Activated CD4-positive, CD25-positive, alpha-beta regulatory T cell (primary cell): Measurements from ENCODE around the gene ALKBH4.
"Not testable (repeated sequence)": the region's sequence is repeated elsewhere in the genome, so short reads cannot be mapped to it uniquely, and the experiment has no call there.

ENCODE experiments used
- DNase-seq, 4 experiments: peaks; one replicate each; lab custom pipeline; 2025; lab: John Stamatoyannopoulos, UW

ALKBH4 gene

DNA sequence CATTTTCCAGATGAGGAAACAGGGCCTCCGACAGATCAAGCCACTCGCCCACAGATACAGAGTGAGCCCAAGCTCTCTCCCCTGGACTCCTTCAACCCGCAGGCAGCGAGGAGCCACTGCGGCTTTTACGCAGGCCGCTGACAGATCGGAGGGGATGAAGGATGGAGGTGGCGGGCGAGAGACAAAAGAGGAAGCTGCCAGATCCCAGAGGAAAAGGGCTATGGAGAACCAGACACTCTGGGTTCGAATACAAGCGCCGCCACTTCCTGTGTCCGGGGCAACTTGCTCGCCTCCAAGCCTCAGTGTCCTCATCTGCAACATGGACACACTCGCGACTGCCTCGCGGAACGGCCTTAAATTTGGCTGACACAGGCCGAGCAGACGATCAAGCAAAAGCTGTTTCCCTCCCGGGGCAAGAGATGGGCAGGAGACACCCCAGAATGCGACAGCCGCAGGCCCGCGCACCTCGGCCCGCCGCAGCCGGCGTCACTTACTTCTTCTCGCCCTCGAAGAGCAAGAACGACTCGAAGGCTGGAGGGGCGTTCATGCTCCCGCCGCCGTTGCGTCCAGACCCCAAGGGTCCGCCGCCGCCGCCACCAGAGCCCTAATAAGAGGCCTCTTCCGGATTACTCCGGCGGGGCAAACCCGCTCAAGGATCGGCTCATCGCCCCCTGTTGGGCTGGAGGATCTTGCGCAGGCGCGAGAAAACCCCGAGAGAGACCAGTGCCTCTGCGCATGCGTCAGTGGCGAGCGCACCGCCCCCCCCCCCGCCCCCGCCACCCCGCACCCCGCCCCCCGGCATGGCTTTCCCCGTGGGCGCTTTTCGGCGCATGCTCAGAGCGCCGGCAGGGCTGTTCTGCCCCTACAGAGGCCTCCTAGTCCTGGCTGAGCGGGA, 13.9 kb upstream of the ALKBH4 start, which contains the start of gene POLR2J:
TSS of gene POLR2J (minus strand) at position 609 of the 895 bp plus-strand sequence. CDS start at position 547, 62 bp downstream.
- DNase-seq, result not testable (repeated sequence)

DNA sequence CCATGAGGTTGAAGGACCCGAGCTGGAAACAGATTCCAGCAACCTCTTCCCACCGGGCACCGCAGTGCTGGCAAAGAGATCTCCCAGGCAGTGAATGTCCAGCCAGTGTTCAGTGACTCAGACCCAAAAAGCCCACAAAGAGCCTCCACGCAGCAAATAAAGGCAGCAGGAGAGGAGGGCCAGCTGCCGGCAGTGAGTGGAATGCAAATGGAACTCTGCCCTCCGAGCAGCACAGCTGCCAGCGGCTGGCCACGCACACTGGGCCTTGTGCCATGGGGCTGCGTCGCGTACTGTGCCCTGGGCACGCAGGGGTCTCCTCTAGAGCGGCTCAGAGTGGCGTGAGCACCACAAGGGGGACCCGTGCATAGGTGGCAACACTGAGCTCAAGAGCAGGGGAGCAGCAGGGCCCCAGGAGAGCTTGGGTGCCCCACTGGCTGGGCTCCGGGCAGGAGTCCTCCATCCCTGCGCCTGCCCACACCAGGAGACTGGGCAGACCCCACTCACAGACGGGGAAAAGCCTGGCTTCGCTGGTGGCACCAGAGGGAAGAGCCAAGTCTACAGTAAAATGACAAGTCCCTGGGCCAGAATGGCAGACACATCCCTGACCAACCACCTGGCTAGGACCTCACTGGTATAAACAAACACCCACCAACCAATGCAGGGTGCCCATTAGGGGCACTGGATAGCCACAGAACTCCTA, 10.2 kb upstream of the ALKBH4 start:
- DNase-seq, result not testable (repeated sequence)

DNA sequence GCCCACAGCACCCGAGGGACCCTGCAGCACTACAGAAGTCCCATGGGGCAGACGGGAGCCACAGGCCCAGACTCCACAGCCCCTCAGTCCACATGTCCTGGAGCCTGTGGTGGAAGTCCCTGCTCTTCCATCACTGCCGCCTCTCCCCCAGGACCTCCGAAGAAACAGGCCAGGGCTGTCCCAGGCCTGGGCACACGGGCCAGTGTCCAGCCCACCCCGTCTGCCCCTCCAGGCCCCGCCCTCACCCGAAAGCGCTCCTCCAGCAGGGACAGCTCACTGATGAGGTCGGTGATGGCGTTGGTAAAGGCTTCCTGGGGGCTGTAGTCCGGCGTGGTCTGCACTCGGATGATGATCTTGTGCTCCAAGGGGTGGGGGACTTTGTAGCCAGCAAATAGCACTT, 9.5 kb upstream of the ALKBH4 start:
- DNase-seq, result not testable (repeated sequence)

DNA sequence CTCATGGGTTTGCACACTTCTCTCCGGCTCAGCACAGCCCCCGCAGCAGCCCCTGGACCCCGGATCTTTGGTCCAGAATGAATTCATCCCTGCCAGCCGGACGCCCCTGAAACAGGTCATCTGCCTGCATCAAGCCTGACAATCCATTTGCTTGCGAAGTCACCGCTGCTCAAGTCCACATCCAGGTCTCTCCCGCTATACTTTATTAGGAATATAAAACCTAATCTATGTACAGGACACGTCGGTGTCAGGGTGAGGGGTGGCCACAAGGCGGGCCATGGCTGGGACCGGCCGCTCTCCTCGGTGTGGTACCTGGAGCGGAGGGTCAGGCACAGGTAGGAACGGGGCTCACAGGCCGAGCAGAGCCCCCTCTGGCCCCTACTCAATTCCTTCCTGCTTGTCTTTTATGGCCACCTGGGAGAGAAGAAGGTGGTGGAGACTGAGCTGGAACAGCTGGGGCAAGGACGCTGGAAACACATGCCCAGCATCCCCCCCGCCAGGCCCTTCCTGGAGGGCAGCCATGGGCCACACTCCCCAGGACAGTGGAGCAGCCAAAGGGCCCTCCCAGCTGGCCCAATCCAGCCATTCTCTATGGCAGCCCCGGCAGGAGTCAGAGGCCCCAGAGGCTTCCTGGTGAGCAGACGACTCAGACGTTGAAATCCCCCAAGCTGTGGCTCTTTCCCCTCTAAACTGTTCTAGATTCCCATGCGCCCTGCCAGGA, 8.8 kb upstream of the ALKBH4 start:
- no peak for DNase-seq

DNA sequence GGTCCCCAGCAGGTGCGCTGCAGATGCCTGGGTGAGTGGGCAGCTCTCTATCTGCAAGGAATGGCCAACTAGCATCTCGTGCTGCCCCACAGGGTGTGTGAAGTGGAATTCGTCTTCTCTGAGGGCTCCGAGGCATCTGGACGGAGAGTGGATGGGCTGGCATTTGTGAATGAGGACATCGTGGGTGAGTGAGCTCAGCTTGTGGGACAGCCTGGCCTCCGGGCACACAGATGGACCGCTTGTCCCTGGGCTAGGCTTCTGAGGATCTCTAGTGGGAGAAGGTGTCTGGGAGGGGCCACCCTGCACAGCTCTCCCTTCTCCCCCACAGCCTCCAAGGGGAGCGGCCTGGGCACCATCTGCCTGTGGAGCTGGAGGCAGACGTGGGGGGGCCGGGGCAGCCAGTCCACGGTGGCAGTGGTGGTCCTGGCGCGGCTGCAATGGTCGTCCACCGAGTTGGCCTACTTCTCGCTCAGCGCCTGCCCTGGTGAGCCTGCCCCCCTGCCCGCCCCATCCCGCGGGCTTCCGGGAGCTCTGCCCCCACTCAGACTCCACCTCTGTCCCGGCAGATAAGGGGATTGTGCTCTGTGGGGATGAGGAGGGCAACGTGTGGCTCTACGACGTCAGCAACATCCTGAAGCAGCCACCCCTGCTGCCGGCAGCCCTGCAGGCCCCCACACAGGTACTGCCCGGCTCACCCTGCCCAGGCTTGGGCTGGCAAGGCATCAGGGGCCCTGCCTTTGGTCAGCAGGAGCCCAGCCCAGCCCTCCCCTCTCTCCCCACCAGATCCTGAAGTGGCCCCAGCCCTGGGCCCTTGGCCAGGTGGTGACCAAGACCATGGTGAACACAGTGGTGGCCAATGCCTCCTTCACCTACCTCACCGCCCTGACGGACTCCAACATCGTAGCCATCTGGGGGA, 7.7 kb upstream of the ALKBH4 start:
- no peak for DNase-seq

DNA sequence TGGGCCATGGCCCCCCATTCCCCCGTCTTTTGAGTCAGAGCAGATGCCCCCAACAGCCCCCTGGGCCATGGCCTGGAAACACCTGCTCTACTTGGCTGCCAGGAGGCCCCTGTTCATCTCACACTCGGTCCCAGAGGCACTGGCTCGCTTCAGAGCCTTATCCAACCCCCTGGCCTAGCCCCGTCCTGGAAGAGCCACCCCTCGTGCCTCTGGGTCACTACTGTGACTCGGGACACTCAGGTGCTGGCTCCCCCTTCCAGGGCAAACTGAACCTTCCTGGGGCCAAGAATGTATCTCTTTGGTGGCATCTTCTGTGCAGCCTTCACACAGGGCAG, 7.1 kb upstream of the ALKBH4 start:
- no peak for DNase-seq

DNA sequence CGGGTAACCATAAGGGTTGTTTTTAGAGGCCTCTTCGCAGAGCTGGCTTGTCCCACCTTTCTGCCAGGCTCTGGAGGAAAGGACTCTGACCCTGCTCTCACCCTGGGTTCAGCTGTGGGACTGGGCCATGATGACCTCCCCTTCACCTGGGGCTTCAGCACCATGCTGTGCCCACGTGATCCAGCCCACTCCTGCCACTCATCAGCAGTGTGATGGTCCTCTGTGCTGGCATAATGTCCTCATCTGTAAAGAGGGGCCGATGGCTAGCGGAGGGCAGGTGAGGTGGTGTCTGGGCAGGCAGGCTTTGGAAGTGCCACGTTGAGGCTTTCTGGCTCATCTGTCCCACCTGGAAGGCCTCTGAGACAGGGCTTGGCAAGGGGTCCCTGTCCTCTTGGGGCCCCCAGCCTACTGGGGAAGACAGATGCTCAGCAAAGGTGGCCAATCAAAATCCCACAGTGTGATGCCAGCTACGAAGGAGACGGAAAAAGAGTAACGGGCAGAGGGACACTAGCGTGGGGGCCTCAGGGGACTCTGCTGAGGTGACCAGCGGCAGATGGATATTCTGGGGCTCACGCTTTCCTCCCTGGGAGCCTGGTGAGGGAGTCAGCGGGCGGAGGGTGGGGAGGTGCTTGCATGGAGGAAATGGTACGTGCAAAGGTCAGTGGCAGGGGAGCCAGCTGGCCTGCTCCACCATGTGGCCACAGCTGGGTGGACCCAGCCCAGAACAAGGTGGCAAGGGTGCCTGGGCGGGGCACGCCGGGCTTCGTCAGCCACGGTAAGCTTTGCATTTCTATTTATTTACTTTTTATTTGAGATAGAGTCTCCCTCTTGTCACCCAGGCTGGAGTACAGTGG, 5.5 kb upstream of the ALKBH4 start:
- DNase-seq, result no peak

DNA sequence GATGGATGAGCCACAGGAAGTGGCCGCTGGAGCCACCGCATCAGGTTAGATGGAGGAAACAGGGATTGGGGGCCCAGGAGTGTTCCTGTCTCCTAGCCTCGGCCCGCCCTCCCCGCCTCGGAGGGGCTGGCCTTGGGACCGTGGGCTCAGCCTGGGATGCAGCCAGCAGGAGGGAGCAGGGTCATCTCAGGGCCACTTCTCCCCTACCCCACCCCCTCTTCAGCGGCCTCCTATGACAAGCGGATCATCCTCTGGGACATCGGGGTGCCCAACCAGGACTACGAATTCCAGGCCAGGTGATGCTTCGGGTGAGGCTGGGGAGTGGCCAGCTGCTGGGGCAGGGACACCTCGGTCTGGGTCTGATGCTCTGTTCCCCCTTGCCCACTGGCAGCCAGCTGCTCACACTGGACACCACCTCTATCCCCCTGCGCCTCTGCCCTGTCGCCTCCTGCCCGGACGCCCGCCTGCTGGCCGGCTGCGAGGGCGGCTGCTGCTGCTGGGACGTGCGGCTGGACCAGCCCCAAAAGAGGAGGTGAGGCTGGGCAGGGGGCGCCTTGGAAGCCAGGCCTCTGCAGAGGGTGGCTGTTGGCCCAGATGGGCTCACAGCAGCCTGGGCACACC, 4.8 kb upstream of the ALKBH4 start:
- no peak for DNase-seq

DNA sequence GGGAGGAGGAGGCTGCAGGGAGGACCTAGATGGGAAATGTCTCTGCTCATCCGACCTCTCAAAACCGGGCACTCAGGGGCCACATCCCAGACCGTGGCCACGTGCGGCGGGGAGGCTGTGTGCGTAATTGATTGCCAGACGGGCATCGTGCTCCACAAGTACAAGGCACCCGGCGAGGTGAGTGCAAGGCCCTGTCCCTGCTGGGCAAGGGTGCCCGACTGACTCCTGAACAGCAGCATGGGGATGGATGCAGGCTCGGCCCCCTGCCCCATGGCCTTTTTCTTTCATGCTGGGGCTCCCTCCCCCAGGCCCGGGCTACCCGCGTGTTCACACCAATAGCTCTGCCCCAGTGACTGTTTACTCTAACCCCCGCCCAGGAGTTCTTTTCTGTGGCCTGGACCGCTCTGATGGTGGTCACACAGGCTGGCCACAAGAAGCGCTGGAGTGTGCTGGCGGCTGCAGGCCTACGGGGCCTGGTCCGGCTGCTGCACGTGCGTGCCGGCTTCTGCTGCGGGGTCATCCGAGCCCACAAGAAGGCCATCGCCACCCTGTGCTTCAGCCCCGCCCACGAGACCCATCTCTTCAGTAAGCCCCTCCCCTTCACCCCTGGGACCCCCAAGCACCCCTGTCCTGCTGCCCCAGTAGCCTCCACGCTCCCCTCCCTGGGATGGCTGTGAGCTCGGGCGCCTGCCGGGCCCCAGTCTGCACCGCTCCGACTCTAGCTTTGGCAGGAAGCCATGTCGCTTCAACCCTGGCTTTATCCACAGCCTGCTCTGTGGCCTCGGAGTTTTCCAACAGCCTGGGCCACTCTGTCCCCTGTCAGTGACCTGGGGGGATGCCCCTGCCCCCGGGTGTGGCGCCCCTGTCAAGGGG, 4.1 kb upstream of the ALKBH4 start:
- DNase-seq, result no peak

DNA sequence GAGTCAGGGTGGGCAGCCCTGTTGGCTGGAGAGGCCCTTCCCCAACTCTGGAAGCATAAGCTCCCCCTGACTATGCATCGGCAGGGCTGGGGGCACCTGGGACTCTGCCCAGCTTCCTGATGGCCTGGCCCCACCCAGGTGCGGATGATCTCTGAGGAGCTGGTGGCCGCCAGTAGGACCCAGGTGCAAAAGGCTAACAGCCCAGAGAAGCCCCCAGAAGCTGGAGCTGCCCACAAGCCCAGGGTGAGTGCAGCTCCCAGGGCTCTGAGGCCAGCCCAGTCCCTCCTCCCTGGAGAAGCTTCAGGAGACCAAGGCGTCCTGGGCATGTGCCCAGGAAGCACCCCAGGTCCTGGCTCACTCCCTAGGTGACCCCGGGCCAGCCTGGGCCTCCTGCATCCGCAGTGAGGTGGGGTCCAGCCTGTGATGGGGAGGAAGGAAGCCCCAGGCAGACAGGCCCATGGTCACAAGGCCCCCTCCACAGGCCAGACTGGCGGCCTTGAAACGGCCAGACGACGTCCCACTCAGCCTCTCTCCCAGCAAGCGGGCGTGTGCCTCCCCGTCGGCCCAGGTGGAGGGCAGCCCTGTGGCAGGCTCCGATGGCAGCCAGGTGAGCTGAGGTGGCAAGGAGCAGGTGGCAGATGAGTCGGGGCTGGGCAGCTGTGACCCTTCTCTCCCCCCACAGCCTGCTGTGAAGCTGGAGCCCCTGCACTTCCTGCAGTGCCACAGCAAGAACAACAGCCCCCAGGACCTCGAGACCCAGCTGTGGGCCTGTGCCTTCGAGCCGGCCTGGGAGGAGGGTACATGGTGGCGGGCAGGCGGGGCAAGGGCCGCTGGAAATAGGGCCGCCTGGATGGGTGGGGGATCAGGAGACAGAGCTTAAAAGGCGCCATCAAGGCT, 3.2 kb upstream of the ALKBH4 start:
- DNase-seq, result no peak

DNA sequence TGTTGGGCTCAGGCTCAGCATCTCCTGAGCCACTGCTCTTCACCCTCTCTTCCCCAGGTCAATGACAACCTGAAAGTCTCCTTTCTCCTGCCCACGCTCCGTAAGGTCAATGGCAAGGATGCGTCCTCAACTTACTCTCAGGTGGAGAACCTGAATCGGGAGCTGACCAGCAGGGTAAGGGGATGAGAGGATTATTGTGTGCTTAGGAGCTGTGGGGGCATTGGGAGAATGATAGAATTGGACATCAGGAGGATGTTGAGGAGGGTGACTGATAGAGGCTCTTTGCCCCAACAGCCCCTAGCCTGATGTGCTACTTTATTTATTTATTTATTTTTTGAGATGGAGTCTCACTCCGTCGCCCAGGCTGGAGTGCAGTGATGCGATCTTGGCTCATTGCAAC, 1.4 kb upstream of the ALKBH4 start:
- DNase-seq, result no peak

DNA sequence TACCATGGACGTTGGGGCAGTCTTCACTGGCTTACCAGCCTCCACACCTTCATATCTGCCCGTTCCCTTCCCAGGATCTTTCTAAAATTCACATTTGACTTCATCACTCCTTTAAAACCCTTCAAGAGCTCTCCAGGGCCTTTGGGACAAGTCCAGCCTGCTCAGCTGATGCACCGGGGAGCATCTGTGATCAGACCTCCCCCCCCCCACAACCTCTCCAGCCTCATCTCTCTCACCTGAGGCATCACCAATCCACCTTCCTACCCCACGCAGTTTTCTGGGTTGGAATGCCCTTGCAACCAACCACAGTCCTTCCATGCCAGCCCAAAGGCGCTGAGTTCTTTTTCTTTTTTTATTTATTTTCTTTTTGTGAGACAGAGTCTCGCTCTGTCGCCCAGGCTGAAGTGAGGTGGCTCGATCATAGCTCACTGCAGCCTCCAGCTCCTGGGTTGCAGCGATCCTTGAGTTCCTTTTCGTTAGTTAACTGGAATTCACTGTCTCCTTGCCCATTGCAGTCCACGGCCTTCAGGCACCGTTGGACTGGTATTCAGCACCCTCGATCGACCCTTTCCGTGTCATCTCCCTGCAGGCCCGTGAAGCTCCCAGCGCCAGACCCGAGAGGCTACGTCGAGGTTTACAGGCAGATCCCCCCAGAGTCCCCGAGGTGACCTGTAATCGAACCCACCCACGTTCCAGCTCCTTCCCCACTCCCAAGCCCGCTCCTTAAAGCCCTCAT, 654 bp downstream of the ALKBH4 start:
- DNase-seq, result no peak

DNA sequence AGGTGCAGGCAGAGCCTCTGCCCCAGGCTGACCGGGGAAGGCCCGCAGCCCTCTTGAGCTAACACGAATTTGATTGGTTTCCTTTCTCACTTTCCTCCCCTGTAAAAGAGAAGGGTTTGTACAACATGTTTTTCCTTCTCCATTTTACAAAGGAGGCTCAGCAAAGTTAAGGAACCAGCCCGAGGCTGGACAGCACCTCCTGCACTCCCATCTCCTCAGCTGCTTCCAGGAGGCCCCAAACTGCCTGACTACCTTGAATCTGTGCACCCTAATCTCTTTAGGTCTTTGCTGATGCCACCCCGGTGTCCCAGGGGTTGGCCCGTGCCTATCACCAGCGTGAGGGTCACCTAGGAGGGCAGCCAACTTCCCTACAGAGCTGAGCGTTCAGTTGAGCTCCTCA, 4.2 kb downstream of the ALKBH4 start:
- no peak for DNase-seq

DNA sequence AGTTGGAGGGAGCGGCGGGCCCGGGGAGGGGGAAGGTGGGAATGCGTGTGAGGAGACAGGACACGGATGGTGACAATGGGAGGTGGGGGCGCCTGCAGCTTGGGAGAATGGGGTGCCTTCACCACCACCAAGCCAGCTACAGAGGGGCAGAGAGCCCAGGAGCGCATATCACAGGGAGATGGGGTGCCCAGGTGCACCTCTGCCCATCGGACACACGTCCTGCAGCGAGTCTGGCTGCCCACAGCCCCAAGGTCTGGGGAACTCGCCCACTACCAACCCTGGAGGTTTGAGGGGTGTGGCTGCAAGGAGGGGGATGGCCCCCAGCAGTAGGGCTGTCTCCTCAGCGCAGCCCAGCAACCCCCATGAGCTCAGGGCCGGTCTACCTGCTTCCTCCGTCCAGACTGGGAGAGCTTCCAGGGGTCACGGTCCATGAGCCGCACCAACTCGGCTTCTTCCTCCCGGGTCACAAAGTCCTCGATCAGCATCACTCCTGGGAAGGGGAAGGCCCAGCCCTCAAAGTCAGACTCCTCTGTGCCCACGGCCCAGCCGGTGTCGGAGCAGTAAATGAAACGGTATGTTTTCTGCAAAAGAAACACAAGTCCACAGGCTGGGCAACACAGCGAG, 5.3 kb downstream of the ALKBH4 start:
- DNase-seq, result no peak

DNA sequence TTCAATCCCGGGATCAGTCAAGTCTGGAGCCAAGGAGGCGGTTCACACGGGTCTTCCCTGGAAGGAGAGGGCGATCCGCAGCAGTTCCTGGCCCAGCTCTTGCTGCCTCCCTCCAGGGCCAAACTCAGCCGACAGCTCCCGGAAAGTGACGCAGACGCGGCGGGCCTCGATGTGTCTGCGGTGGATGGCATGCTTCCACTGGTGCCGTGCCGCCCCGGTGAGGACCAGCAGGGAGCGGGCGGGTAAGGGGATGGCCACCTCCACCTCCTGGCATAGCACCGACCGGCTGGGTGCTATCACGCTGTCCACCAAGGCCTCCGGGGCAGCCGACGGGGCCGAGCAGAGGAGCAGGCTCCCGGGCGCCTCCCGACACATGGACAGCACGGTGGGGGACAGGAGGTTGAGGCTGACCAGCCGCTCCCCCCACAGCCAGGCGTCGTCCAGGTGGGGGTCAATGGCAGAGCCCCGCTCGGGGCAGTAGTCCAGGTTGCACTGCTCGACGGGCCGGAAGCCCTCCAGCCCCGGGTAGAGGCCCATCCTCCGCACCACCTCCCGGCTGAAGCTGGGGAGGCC, 7.2 kb downstream of the ALKBH4 start:
- DNase-seq, result no peak

DNA sequence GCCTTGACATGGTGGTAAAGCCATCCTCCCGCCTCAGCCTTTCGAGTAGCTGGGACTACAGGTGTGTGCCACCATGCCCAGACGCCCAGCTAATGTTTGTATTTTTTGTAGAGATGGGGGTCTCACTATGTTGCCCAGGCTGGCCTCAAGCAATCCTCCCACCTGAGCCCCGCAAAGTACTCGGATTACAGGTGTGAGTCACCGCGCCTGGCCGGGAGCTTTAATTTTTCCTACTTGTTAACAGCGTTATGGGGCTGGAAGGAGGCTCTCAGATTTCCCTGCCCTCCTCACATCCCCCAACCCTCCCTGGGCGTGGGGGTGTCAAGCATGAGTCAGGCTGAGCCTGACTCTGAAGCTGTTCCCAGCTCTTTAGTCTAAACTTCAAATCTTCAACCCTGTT, 8.3 kb downstream of the ALKBH4 start:
- DNase-seq, result no peak

DNA sequence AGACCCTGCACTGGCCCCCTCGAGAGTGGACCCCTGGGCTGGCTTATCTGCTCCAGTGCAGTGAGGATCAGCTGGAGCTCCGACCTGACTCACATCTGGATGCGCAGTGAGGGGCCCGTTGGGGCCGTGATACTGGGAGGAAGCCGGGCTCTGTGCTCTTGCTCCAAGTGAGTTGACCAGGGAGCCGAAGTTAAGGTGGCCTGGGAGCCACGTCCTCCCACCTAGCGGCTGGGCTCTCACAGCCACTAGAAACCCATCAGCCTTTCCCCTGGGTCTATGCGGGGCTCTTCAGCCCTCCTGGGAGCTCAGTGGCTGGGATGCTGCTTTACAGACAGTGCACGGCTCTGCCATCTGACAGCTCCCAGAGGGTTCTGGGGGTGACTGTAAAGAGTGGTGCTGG, 9.1 kb downstream of the ALKBH4 start:
- DNase-seq, result no peak
